Globus pallidus (tissue), 1 donor: ENCODE data around the gene SLC35D2.

Experiments
- DNase-seq: peaks from one replicate; pipeline ENCODE4 v3.0.0-alpha.2; 2015; ENCODE audit warnings: low spot score

The SLC35D2 gene

DNA sequence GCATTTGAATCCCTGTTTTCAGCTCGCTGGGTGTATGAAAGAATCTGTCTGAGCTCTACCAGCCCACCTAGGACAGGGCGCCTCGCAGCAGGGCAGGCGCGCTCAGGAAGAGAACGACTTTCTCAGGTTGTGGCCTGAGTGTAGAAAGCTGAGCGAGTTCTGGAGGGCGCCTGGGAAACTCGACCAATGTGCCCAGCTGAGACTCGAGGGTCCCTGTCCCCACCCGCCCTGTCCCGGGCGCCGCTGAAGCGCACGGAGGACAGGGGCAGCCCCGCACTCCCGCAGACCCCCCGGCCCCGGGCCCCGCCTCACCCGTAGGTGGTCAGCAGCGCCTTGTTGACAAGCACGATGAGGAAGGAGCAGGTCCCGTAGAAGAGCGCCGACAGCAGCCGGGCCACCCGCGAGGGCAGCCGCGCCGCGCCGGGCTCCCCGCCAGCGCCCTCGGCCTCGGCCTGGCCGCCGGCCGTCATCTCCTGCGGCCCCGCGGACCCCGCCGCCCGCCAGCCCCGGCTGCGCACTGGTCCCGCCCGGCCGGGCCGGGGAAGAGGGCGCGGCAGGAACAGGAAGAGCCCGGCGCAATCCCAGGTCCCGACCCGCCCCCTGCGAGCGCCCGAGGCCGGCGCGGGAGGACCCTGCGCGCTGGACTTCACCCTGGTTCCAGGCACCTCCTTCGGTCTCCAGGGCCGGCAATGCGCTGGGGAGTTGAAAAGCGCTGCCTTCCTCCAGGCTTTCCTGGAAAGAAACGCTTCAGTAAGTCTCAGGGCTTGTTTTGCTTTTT is at the start of gene SLC35D2:
Gene SLC35D2, minus strand, starts transcription at position 547 of the 778 bp plus-strand sequence. Its CDS starts 77 bp downstream, at position 470.
- DNase-seq, result peak; percentile 63

DNA sequence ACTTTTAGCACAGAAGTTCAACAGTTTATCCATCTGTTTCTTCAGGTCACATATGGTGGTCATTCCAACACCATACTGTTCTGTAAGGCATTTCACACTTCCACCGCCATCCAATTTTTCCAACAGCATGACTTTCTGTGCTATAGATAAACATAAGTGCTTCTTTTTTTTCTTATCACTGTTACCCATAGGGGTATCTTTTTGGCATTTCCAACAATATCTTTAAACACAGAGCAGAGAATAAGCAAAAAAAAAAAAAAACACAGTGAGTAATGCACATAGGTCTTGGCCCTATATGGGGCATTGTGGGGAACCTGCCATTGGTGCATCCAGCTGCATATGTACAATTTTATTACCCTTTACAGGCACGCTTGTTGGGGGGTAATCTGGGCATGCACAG is 46.9 kb upstream of the SLC35D2 start:
- no peak for DNase-seq

DNA sequence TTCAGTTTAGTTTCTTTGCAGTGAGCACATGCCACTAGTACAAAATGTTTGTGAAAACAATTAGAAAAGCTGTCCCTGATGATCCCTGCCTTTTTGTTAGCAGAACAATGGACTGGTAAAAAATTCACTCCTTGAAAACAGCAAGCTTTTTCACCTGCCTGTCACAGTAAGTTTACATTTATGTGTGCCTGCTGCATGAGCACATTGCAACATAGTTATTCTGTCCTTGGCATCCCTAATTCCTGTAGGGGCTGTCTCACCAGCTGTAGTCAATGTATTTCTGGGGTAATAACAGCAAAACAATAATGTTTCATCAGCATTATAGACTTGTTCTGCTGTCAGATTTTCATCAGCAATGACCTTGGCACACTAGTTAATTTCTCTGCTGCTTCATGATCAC is 46.2 kb upstream of the SLC35D2 start:
- DNase-seq, result no peak

DNA sequence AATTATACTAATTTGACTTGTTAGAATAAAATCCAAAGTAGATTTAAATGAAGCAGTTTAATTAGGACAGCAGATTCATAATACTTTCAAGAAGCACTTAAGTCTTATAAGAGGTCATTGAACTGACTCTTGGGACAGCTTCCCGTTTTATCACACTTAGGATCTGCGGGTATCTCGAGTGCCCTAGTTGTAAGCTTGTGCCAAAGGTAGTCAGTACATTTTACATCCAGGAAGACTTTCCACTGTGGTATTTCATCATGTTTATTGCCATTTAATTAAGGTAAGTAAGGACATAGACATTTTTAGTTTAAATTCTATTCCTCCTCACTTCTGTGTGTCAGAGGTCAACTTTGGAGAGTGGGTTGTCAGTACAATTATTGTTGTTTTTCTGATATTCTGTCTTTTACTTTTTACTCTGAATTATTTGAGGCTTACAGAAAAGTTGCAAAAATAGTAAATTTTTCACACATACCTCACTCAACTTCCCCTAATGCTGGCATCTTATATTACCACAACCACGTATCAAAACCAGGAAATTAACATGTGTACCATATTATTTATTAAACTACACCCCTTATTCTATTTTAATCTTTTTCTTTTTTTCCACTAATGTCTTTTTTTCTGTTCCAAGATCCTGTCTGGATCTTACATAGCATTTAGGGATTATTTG is 42.1 kb upstream of the SLC35D2 start:
- no peak for DNase-seq

DNA sequence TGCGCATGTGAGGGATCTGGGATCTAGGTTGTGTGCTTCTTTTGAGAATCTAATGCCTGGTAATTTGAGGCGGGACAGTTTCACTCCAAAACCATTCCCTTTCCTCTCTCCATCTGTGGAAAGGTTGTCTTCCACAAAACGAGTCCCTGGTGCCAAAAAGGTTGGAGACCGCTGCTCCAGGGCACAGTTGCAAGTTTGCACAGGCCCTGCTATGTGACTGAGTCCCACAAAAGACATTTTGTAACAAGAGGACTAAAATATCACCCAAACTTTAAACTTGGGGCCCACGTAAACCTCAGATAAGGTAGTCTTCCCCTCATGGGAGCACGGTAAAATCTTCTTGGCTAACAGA is 40.5 kb upstream of the SLC35D2 start:
- no peak for DNase-seq

DNA sequence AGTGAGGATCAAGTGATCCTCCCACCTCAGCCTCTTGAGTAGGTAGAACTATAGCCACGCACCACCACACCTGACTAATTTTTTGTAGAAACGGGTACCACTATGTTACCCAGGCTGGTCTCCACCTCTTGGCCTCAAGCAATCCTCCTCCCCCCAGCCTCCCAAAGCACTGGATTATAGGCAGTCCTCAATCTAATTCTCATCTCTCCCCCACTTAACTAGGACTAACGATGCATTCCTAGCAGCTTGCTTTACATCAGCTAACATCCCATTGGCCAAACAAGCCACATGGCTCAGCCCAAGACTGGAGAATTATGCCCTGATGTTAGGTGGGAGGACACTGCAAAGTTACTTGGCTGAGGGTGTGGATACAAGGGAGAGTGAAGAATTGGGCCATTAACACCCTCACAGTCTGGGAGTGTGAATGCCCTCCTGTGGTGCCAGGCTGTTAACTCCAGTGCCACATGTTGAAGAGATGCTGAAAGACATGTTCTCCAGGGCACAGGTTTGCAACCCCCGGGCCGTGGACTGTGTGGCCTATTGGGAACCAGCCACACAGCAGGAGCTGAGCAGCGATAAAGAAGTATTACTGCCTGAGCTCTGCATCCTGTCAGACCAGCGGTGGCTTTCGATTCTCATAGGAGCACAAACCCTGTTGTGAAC is 39.9 kb upstream of the SLC35D2 start:
- no peak for DNase-seq

DNA sequence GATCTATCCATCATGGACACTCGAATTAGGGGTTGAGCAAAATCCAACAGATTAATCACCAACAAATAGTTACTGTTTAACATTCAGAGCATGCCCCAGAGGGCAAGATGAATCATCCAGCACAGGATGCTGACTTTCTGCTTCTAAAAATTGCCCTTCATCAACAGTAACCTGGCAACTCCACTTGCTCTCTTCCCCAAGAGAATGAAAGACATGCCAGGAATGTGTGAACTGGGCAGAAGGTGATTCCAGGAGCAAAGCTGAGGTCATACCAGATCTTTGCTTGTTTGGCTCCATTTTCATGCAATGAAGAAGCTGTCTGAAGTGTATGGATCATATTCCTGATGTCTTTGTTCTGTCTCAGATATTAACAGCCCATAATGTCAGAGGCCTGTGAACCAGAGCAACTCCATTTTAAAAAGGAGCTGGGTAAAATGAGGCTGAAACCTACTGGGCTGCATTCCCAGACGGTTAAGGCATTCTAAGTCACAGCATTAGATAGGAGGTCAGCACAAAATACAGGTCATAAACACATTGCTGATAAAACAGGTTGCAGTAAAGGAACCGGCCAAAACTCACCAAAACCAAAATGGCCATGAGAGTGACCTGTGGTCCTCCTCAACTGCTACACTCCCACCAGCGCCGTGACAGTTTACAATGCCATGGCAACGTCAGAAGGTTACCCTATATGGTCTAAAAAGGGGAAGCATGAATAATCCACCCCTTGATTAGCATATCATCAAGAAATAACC is 37.1 kb upstream of the SLC35D2 start:
- DNase-seq, result peak; percentile 24

DNA sequence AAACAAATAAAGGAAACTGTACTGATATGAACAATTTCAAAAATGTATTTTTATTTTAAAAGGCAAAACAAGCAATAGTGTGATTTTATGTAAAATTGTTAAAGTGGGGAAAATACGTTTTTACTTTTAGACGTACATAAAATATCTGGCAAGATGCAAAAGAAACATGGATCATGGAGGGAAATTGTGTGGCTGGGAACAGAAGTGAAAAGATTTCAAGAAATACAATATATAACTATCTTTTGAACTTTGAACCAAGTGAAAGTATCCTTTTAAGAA is 36.1 kb upstream of the SLC35D2 start:
- peak; percentile 22 for DNase-seq

DNA sequence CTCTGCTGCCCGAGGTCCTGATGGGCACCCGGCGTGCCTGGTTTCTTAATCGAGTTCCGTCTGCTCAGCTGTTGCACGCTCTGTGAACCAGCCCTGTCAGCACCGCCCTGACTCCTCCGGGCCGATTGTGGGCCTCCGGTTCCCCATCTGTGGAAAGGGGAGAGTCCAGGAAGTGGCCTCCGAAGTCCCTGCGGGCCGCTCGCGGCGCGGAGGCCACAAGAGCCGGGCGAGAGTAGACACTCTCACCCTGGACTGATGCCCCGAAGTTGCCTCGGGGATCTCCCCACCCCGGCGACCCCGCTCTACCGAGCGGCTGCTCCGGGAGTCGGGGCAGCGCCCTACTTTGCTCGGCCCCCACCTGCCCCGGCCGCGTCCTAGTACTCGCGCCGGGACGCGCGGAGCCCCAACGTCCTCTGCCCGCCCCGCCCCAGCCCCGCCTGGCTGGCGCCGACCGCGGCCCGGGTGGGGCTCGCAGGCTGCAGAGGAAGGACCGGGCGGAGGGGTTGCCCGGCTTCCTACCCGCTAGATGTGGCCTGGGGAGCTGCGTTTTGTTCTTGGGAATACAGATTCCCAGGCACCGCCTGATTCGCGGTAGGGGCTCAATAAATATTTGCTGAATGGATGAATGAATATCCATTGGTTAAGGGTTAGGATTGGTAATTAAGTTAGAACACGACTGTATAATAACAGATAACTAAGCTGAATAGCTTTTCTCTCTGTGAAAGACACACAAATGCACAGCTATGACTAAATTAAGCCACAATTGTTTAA is 35.6 kb upstream of the SLC35D2 start:
- DNase-seq, result peak; percentile 69

DNA sequence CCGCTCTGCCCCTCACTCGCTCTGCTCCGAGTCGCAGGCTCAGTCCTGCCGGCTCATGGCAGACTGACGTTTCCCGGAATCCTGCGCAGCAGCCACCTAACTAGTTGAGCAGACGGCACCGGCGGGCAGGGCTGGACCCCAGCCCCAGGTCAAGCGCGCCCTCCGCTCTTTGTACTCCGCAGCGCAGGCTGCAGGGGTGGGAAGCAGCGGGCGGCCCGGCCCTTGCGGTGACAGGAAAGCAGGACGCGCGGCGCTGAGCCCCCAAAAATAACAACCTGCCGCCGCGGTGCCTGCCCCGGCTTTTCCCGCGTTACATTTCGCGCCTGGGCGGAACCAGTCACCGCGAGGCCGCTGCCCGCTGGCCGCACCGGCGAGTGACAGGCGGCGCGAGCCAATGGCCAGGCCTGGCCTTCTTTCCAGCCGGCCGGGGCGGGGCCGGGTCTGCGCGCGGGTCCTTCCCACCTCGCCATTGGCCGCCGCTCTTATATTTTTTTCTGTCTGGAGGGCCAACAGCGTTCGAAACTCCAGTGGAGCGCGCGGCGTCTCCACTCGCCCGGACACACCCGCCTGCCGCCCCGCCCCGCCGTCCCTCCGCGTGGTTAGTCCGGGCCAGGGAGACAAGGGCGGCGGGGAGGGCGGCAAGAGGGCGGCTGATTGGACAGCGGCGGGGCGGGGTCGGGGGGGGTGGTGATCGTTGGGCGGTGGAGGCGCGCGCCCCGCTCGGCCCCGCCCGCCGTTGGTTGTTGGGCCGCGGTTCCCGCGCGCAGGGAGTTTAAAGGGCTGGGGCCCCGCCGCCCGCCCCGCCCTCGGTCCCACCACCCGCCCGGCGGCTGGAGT is 34.8 kb upstream of the SLC35D2 start, which contains the start of gene ZNF367:
Gene ZNF367, minus strand, starts transcription at position 288 of the 837 bp plus-strand sequence. CDS start 338 bp downstream, outside the sequence.
- DNase-seq, result peak; percentile 98

DNA sequence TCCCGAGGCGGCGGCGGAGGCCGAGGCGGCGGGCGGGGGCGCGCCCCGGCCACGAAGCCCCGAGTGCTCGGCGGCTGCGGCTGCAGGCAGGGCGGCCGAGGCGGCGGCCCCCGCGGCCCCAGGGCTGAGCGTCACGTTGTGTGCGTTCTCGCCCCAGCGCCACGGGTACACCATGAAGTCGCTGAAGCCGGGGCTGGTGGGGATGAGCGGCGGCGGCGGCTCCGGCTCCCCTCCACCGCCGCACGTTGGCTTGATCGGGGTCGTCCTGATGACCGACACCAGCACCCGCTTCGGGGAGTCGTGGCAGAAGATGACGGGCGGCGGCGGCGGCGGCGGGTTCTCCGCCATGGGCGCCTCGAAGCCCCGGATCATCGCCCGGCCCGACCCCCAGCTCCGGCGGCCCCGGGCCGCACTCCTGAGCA is 34.2 kb upstream of the SLC35D2 start:
- DNase-seq, result no peak

DNA sequence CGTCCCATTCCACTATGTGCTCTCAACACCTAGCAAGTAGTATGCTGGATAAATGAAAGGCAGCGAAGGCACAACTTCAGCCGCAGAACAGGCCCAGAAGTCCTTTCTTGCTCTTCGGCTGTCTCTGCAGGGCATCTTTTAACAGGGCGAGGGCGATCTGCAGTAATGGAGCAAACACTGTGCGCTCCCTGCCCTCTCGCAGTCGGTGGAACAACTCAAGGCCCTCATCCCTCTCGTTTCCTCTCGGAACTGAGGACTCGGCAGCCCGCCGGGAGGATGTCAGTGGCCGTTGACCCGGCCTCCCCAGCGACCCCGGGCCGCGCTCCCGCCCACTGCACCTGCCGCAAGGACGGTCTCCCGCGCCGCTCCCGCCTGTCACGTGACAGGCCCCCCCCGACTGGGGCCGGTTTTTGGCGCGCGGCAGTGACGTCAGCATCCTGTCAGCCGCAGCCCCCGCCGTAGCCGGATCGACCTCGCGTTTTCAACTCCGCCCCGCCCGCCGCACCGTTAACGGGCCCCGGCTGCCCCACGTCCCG is 33.6 kb upstream of the SLC35D2 start:
- peak; percentile 84 for DNase-seq

DNA sequence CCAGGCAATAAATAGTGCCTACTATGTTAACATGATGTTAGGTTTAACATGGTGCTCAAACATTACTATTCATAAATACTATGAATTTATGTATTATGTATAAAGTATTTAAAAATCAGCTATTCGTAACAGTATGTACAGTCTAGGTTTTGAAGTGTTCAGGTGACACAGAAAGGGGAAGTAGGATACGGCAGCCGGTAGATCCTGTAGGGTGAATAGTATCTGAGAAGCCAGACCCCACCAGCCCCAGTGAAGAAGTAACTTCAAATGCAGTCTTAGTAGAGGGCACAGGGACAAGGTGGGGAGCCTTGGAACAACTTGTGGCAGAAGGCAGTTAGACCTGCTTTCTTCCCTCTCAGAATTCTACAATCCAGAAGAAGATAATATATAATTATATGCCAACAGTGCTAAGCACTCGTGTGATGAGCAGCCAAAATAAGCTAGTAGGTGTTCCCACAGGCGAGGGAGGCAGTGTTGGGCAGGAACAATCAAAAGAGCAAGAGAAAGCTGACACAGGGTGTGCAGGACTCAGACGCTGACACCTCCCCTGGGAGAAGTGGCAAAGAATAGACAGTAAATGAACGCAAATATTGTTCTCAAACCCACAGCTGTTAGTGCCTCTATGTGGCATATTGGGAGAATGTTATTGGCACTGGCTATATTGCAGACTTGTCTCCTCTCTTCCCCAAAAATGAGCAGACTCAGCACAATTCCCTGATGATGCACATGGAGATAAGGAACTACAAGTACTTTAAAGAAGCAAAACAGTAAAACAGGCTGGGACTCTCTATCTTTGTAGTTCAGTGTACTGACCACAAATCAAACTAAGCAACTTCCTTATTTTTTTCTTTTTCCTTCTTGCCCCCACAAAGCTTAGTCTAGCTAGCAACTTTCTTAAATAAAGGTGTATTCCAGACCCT is 30.1 kb upstream of the SLC35D2 start:
- DNase-seq, result peak; percentile 75

DNA sequence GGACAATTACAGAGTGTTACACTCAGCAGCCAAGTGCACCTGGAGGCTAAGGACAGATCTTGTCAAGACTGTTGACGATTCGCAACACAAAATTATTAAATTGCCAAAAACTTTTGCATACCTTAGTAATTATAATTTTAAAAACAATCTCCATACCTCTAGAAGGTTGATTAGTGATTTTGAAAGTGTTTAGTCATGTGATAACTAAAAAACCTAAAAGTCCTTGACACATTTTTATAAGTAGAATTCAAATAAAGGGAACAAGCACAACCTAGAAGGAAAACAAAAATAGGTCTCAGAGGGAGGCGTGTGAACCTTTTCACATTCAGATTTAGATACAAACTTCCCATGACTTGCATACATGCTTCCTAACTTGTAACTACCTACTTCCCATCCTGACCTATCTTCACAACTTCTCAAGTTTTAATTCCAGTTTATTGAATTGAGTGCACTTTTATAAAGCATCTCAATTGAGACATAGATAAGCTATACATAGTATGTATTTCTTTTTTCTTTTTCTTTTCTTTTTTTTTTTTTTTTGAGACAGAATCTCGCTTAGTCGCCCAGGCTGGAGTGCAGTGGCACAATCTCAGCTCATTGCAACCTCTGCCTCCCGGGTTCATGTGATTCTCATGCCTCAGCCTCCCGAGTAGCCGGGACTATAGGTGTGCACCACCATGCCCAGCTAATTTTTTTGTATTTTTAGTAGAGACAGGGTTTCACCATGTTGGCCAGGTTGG is 28.8 kb upstream of the SLC35D2 start:
- DNase-seq, result no peak

DNA sequence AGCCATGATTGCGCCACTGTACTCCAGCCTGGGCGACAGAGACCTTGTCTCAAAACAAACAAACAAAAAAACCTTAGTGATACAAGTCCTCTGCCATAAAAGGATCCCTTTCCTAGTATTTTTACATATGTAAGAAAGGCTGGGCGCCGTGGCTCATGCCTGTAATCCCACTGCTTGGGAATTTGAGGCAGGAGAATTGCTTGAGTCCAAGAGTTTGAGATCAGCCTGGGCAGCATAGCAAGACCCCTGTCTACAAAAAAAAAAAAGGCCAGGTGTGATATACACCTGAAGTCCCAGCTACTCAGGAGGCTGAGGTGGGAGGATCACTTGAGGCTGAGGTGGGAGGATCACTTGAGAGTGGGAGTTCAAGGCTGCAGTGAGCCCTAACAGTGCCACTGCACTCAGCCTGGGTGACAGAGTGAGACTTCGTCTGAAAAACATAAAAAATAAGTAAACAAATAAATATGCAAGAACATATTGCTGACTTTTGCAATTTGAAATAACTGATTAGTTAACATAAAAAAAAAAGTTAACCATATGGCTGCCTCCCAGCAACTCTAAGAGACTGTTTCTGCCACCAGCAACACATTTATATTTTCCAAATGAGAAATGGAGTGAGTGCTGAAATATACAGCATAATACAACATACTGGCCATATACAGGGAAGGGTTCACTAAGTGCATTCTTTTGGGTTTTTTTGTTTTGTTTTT is 27.8 kb upstream of the SLC35D2 start:
- no peak for DNase-seq

DNA sequence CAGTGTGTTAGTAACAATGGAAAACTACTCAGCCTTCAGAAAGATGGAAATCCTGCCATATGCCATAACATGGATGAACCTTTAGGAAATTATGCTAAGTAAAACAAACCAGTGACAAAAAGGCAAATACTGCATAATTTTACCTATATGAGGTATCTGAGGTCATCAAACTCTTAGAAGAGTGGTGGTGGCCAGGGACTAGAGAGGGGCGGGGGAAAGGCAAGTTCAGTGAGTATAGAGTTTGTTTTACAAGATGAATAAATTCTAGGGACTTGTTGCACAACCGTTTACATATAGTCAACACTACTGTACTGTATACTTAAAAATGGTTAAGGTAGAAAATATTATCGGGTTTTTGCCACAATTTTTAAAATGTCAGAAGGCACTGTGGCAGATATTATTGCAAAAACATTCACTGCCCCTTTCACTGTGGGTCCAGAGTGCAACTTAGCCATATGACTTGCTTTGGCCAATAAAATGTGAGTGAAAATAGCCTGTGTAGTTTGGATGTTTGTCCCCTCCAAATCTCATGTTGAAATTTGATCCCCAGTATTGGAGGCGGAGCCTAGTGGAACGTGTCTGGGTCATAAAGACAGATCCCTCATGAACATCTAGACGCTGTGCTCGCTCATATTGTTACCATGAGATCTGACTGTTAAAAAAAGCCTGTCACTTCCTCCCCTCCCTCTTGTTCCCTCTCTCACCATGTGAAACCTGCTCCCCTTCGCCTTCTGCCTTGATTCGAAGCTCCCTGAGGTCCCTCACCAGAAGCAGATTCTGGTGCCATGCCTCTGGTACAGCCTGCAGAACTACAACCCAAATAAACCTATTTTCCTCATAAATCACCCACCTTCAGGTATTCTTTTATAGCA is 25.1 kb upstream of the SLC35D2 start:
- DNase-seq, result no peak
